ENCODE measurements around the gene ARFGAP3.

- TF ChIP-seq CTCF (IDR thresholded peaks at IDR 0.05), result no peak
- TF ChIP-seq EP300 (IDR thresholded peaks at IDR 0.05), result no peak
These were observed 10.0 kb downstream of the ARFGAP3 start for GRCh38 chr22:42847110-42847509.

Measured in tibial nerve (tissue), 4 donors.